ENCODE results near the gene NLRC5. TPM values are rescaled to one million over a fixed set of nuclear protein-coding genes. Genes with fewer than 3 reads are reported as not detected.
"Not testable (repeated sequence)": the region's sequence is repeated elsewhere in the genome, so short reads cannot be mapped to it uniquely, and the experiment has no call there.

Gene NLRC5
- total RNA-seq, 1 donor from 2014 or later = 60.1 TPM

DNA sequence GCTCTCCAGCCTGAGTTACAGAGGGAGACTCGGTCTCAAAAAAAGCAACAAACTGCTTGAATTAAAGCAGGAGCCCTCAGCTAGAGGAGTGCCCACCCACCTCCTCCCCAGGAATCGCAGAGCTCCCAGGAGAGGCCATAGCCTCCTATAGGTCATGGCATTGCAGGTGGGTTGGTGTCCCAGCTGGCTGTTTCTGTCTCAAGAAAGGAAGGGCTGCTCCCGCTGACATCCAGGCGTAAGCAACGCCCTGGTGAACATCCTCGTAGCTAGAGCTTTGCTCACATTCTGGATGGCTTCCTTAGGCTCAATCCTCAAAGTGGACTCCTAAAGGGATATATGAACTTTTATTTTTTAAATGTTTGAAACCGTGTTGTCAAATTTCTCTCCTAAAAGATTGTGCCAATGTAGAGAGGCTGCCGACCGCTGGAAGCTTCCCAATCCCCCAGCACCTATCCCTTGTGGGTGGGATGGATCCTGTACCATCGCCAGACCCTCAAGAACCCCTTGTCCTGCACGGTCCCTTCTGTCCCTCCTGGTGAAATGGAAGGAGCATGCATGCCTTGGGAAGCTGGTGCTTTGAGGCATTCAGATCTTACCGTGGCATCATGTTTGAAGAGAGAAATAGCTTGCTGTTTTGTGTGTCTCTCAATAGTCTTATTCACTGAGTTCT lies 5.9 kb downstream of the NLRC5 start:
- ATAC-seq = no peak
- intact Hi-C loops (cut with DNase I) = no loop called here
- no peak for DNase-seq (ENCODE audit: low spot score)

DNA sequence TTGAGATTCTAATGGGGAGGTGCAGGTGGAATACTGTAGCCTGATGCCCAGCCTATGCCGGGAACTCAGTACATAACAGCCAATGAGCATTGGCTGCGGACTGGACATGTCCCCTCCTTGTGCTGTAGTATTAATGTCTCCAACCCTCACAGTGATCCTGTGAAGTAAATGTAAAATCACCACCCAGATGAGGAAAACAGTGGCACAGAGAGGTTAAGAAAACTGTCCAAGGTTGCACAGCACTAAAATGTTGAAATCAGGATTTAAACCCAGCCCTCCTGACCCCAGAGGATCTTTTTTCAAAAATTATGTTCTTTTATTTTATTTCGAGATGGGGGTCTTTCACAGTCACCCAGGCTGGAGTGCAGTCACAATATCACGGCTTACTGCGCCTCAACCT lies 7.9 kb downstream of the NLRC5 start:
- DNase-seq (ENCODE audit: low spot score) (no peak), ATAC-seq (no peak)

DNA sequence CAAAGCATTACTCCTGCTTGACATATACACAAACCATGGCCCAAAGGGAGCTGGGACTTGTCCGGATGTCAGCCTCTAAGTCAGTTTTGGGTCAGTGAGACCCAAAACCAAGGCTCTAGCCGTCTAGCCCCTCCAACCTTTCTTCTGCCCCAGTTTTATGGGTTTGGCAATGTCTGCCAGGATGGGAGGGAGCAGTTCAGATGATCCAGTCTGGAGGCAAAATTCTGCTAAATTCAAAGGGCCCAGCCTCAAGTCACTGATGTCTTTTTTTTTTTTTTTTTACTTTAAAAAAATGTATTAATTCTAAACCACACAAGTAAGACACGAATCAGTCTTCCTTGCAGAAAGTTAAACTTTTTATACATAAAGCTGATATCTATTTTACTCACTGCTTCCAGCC lies 8.6 kb downstream of the NLRC5 start:
- no peak for DNase-seq (ENCODE audit: low spot score)
- no peak for ATAC-seq
- intact Hi-C loops (cut with DNase I) = no loop called here

More for the DNA sequence above, 7.9 kb downstream of the NLRC5 start:
- intact Hi-C loops (cut with DNase I) = no loop called here

DNA sequence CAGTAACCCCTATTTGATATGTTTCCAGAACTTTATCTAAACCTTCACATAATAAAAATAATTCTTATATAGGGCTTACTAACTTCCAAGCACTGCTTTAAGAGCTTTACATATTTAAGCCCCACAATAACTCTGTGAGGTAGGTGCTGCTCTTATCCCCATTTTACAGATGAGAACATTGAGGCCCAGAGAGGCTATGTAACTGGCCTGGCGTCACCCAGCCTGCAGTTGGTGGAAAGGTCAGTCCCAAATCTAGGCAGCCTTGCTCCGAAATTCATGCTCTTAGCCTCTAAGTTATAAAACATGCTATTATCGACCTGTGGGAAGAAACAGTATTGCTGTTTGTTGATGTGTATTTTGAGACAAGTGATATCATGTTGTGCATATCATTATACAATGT lies 9.0 kb downstream of the NLRC5 start:
- ATAC-seq = no peak
- intact Hi-C loops (cut with DNase I) = no loop called here
- DNase-seq (ENCODE audit: low spot score) = peak; percentile 13

DNA sequence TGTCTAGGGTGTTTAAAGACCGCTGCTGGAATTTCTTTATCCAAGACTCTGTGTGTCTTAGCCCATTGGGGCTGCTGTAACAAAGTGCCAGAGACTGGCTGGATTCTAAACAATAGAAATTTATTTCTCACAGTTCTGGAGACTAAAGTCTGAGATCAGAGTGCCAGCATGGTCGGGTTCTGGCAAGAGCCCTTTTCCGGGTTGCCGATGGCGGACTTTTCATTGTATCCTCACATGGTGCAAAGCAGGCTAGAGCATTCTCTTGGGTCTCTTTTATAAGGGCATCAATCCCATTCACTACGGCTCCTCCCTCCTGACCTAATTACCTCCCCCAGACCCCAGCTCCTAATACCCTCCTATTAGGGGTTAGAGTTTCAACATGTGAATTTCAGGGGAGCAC lies 9.5 kb downstream of the NLRC5 start:
- DNase-seq (ENCODE audit: low spot score) = peak; percentile 31
- ATAC-seq = no peak
- intact Hi-C loops (cut with DNase I) = no loop called here

DNA sequence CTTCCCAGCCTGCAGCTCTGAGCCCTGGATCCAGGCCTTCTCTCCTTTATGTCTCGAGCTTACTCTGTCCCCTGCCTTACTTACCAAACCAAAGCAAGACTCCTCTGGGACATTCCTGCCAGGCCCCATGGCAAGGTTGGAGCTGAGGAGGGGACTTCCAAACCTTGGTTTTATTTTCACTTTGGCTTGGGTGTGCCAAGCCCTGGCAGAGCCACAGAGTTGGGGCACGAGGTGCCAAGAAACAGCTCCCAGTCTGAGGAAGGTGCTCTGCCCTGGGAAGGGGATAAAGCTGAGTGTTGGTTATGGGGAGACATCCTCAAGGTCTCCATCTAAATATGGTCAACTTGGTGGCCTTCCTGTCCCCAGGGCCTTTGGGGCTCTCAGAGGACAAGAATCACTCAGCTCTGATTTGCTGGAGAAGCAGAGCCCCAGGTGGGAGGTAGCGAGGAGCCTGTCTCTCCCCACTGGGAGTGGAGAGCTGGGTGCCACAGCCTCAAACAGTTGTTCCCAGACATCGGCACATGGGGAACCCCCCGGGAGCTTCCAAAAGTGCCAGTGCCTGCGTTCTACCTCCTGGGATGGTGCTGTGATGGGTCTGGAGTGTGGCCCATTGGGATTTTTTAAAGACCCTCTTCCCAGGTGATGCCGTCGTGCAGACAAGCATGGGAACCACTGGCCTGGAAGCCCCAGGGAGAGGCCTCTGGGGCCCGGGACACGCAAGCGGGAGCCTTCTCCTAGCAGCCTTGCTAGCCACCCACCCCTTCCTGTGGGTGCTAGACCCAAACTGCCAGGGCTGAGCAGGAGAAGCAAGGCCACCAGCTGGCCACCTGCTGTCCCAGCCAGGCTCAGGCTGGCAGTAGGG lies 10.3 kb downstream of the NLRC5 start:
- ATAC-seq (no peak), DNase-seq (ENCODE audit: low spot score) (peak; percentile 45)
- intact Hi-C loops (cut with DNase I) = no loop called here

DNA sequence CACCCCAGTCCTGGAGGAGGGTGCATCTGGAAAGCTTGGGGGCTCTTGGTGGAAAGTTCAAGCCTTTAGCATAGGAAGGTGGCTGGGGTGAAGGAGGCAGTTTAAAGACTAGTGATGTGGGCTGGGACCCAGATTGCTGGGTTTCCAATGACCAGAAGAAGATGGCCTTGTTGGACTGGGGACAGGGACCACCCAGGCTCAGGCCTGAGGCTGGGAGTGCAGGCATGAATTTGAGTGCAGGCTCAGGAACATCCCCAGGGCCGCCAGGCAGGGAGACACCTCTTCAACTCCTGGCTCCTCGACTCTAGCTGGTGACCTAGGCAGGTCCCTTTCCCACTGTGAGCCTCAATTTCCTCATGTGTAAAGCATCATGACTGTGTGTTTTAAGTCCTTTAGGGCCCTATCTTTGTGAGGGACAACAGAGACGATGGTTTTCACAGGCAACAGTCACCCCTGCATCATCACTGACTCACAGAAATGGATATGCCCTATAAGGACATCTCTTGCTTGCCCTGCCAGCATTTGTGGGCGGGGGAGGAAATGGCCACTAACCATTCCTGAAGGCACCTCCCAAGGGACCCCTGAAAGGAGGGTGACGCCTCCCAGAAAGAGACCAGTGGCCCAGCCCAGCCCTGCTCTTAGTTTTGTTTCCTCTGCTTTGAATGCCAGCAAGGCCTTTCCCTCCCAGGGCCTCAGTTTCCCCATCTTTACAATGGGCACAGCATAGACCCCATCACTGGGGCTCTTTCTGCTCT lies 11.1 kb downstream of the NLRC5 start:
- DNase-seq (ENCODE audit: low spot score) (peak; percentile 60), ATAC-seq (peak; percentile 57)
- intact Hi-C loops (cut with DNase I) = no loop called here

DNA sequence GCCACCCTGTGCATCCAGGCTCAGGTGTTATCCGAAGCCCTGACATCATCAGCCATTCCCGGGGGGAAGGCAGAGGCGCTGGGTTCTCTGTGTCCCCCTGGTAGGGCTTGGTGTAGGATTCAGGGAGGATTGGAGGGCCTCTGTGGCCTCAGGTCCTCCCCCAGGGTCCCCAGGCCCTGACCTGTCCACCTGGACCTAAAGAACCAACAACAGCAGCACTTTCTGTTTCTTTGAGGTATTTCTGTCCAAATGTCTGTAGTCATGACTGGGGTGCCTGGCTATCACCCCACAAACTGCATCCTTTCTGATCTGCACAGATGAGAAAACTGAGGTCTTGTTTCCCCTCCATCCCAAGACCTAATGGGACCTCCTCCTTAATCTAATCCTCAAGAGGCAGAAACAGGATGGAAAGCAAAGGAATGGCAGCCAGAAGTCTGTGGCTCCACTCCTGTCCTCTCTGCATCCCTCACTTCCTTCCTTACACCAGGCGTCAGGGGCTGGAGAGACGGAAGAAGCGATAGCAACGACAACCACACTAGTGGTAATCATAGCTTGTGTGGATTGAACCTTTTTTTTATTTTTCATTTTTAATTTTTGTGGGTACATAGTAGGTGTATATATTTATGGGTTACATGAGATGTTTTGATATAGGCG lies 11.8 kb downstream of the NLRC5 start:
- intact Hi-C loops (cut with DNase I) = no loop called here
- ATAC-seq (no peak), DNase-seq (ENCODE audit: low spot score) (peak; percentile 25)

DNA sequence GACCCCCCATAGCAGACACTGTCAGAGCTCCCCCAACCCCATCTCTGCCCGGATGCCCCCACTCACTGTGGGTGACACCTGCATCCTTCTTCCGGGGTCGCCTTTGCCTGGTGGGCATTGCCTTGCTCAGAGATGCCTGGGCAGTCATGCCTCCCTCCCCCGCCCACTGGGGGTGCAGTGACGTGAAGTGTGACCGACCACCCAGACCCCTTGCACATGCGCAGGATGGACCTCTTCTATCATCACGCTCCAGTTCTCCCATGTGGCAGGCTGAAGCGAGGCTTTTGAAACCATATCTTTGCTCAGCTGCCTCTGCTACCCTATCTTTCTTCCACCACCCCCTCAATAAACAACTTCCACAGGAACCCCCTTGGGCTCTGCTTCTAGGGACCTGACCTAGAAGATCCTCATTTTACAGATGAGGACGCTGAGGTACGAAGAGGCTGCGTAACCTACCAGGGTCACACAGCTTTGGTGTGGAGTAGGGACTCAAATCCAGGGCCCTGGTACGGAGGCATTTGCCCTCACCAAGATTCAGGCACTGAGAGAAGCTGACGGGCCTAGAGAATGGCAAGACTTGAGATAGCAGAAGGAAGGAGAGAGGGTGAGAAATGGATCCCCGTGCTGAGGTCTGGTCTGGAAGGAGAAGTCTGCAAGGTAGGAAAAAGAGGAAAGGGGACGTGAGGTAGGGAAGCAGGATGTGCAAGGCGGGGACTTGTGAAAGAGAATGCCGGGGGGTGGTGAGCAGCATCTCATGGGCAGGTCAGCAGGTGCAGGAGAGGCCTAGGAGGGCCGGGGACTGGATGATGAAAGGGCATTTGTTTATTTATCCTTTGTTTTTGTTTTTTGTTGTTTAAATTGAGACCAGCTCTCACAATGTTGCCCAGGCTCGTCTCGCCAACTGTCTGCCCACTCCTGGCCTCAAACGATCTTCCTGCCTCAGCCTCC lies 14.4 kb downstream of the NLRC5 start:
- intact Hi-C loops (cut with DNase I) = no loop called here
- DNase-seq (ENCODE audit: low spot score) = peak; percentile 35
- ATAC-seq = no peak

DNA sequence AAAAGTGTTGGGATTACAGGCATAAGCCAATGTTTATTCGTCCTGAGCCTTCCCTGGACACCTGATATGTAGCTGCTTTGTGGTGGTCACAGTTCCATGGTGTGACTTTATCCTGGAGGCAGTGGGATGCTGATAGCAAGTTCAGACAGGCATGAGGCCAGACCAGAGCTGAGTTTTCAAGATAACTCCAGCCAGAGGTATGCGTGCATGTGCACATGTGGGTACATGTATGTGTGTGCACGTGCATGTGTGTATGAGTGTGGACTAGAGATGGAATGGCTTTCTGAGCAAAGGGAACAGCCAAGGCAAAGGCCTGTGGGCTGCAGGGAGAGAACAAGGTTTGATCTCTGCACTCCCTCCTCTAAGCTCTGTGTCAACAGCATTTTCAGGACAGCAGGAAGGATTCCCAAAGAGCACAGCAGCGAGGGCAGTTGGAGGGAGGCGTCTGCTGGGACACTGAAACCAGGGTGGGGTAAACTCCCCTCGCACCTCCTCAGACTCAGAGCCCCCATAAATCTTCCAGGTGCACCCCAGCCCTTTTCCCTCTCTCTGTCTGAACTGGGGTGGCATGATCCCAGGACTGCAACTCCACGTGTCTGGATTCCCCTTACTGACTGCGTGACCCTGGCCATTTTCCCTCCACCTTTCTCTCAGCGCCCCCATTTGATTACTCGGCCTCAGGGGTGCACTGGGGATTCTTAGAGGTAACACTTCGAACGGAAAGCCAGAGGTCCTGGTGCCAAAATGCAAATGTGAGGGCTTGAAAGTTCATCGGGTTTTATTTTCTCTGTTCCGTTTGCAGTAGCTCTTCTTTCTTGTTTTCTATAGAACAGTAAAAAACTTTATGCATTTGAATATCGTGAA lies 15.3 kb downstream of the NLRC5 start:
- ATAC-seq = no peak
- intact Hi-C loops (cut with DNase I) = no loop called here
- peak; percentile 30 for DNase-seq (ENCODE audit: low spot score)

DNA sequence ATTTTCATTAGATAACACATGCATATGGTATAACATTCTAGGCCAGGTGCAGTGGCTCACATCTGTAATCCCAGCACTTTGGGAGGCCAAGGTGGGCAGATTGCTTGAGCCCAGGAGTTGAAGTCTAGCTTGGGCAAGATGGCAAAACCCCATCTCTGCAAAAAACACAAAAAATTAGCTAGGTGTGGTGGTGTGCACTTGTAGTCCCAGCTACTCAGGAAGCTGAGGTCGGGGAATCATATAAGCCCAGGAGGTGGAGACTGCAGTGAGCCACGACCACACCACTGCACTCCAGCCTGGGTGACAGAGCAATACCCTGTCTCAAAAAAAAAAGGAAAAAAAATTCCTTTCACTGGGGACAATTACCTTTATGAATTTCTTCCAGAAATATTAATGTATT lies 16.2 kb downstream of the NLRC5 start:
- DNase-seq (ENCODE audit: low spot score) = peak; percentile 12
- ATAC-seq; intact Hi-C loops (cut with DNase I): not testable (repeated sequence)

DNA sequence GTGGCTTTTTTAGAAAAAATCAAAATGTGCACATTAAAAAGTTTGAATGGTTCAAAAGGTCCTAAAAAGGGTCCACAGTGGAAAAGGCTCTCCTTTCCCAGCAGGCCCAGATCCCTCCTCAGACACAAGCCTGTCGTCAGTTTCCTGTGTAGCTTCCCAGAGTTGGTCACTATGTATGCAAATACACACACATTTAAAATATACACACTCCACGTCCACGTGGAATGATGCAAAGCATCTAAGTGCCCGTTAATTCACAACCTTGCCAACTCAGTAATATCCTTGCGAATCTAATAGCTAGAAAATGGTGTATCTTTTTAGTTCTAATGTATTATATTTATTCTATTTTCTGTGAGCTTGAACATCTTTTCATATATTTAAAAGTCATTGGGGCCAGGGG lies 17.7 kb downstream of the NLRC5 start:
- intact Hi-C loops (cut with DNase I) = no loop called here
- DNase-seq (ENCODE audit: low spot score) (no peak), ATAC-seq (no peak)

DNA sequence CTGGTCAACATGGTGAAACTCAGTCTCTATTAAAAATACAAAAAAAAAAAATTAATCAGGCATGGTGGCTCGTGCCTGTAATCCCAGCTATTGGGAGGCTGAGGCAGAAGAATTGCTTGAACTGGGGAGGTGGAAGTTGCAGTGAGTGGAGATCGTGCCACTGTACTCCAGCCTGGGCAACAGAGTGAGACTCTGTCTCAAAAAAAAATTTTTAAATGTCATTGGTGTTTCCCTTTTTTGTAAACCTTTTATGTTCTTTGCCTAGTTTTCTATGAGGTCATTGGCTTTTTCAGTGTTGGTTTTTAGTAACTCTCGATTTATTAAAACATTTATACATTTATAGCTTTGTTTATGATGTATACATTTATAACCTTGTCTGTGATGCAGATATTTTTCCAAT lies 18.2 kb downstream of the NLRC5 start:
- intact Hi-C loops (cut with DNase I) = no loop called here
- DNase-seq (ENCODE audit: low spot score) = peak; percentile 8
- ATAC-seq = no peak

DNA sequence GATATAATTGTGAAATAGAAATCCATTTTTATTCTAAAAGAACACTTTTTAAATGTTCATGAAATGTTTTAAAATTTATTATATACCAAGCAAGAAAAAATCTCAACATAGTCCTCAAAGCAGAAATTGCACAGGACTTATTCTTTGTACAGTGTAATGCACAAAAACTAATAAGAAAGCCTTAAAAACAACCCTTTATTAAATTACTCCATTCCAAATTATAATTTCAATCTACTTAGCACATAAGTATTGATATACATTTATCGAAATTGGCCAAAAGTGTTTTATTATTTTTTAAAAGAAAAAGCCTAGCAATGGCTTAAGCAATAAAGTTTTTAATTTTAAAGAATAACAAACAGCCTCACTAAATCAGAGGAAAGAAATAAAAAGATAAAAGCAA lies 19.1 kb downstream of the NLRC5 start:
- intact Hi-C loops (cut with DNase I) = no loop called here
- ATAC-seq (no peak), DNase-seq (ENCODE audit: low spot score) (no peak)

DNA sequence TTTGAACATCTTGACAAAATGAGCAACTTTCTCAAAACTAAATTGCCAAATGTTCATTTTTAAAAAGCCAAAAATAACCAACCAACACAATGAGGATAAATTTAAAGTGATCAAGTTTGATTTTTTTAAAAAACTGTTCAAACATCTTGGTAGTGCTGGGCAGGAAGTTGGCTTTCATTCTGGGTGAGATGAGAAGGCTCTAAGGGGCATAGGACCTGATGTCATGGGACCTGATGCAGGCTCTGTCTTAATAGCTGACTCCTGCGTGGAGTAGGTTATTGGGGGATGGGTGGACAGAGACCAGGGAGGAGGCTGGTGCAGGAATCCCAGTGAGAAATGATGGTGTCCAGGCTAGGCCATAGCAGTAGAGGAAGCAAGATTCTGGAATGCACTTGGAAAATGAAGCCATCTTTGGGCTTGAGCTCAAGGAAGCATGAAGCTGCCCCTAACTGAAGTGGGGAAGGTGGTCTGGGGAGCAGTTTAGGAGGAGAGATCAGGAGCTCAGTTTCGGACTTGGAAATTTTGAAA lies 20.4 kb downstream of the NLRC5 start:
- DNase-seq (ENCODE audit: low spot score) = peak; percentile 8
- intact Hi-C loops (cut with DNase I) = no loop called here
- ATAC-seq = no peak

DNA sequence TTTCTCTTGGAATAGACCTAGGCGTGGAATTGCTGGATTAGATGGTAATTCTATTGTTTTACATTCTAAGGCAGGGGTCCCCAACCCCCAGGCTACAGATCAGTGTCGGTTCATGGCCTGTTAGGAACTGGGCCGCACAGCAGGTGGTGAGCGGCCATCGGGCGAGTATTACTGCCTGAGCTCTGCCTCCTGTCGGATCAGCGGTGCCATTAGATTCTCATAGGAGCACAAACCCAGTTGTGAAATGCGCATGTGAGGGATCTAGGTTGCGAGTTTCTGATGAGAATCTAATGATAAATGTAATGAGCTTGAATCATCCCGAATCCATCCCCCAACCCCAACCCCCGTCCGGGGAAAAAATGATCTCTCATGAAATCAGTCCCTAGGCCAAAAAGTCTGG lies 23.0 kb downstream of the NLRC5 start:
- ATAC-seq (no peak), DNase-seq (ENCODE audit: low spot score) (peak; percentile 23)
- intact Hi-C loops (cut with DNase I) = no loop called here

DNA sequence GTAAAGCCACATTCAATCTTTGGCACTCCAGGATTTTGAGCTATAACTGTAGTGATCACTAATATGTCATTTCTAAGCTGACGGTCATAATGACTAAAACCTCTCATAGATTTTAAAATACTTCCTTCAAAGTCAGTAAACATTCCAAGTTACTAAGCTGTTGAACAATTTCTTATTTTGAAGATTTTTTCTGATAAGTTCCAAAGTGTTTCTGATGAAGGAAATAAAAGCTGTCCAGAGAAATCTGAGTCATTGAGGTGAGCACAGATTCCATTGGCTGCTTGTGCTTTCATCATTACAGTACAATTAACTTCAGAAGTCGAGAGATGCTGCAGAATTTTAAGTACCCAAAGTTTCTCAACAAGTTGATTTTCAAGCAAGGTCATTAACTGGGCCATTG lies 23.9 kb downstream of the NLRC5 start:
- ATAC-seq = no peak
- intact Hi-C loops (cut with DNase I) = no loop called here
- DNase-seq (ENCODE audit: low spot score) = no peak
